LNCaP clone FGC (cell line): ENCODE data around the gene ADARB2.

Experiments
- DNase-seq: peaks from one replicate; pipeline ENCODE4 v3.0.0-alpha.2; 2011; ENCODE audit warnings: low read depth
- H3K4me3 ChIP-seq: 2 replicates; pipeline ENCODE4 v1.5.1; 2011; ENCODE audit warnings: mild to moderate bottlenecking, low read depth, low read length, control low read depth
- CTCF ChIP-seq: IDR thresholded peaks from 2 replicates; pipeline ENCODE4 v1.5.1; 2012; ENCODE audit warnings: mild to moderate bottlenecking; ENCODE audit not compliant: control insufficient read depth, insufficient read depth; ENCODE audit errors: extremely low read depth

Gene ADARB2

GRCh38 chr10:1284076-1284475 is 453.2 kb downstream of the ADARB2 start:
- H3K4me3 ChIP-seq: no peak overlapping the region
- no peak for TF ChIP-seq CTCF

GRCh38 chr10:1281405-1281782 is 455.9 kb downstream of the ADARB2 start:
- H3K4me3 ChIP-seq: no peak overlapping the region
- TF ChIP-seq CTCF: no peak
- DNase-seq: no peak

More at GRCh38 chr10:1284076-1284475, 453.2 kb downstream of the ADARB2 start:
- DNase-seq: no peak

GRCh38 chr10:1280466-1281404 is 456.6 kb downstream of the ADARB2 start:
- no peak for DNase-seq
- no peak overlapping the region for H3K4me3 ChIP-seq
- TF ChIP-seq CTCF: no peak

GRCh38 chr10:1278306-1278705 is 459.0 kb downstream of the ADARB2 start:
- no peak for TF ChIP-seq CTCF

GRCh38 chr10:1274701-1275544 is 462.4 kb downstream of the ADARB2 start:
- DNase-seq: no peak
- no peak for TF ChIP-seq CTCF
- no peak overlapping the region for H3K4me3 ChIP-seq

More at GRCh38 chr10:1278306-1278705, 459.0 kb downstream of the ADARB2 start:
- DNase-seq: no peak
- H3K4me3 ChIP-seq: no peak overlapping the region

- H3K4me3 ChIP-seq: no peak overlapping the region
- DNase-seq: no peak
- TF ChIP-seq CTCF: no peak
Measured at GRCh38 chr10:1274111-1274661, 463.1 kb downstream of the ADARB2 start.
